WTC11 (cell line): ENCODE measurements around the gene PREX1. TPM values are rescaled to one million over a fixed set of nuclear protein-coding genes. Genes with fewer than 3 reads are reported as not detected.

ENCODE experiments used
- ATAC-seq: fragments of 200-7000 bp; cut with Tn5 transposase; 2 replicates; pipeline ENCODE4 v1.10.0; 2021; ENCODE audit warnings: mild to moderate bottlenecking, moderate library complexity
- CTCF ChIA-PET: fragments of 300-600 bp; sonication (Branson Sonifier 250); formaldehyde crosslinking; loops from one replicate; lab custom pipeline; 2021; ENCODE audit warnings: antibody characterized with exemption; lab: Charles Lee
- POLR2A ChIA-PET: fragments of 350-600 bp; sonication (Branson Sonifier 250); formaldehyde crosslinking; loops from one replicate; lab custom pipeline; 2021; ENCODE audit warnings: antibody characterized with exemption; lab: Charles Lee
- DNase-seq: peaks from one replicate; pipeline ENCODE4 v3.0.0; 2021; ENCODE audit warnings: low spot score
- H3K27ac Mint-ChIP-seq: 2 replicates; pipeline ENCODE4 v1.8.0; 2021; ENCODE audit warnings: mixed read lengths
- H3K27me3 Mint-ChIP-seq: 2 replicates; pipeline ENCODE4 v1.8.0; 2021; ENCODE audit warnings: low read depth, mild to moderate bottlenecking, moderate library complexity, mixed read lengths
- H3K36me3 Mint-ChIP-seq: 2 replicates; pipeline ENCODE4 v1.8.0; 2021; ENCODE audit warnings: mixed read lengths
- H3K4me1 Mint-ChIP-seq: 2 replicates; pipeline ENCODE4 v1.8.0; 2022; ENCODE audit warnings: mixed read lengths
- H3K4me3 Mint-ChIP-seq: 2 replicates; pipeline ENCODE4 v1.8.0; 2021; ENCODE audit warnings: mild to moderate bottlenecking, moderate library complexity, mixed read lengths
- H3K9me3 Mint-ChIP-seq: 2 replicates; pipeline ENCODE4 v1.8.0; 2021; ENCODE audit warnings: mixed read lengths
- ATF1 ChIP-seq: sonication (generic); formaldehyde crosslinking; IDR thresholded peaks from 2 replicates; pipeline ENCODE4 v1.8.1; 2023; ENCODE audit warnings: mild to moderate bottlenecking, moderate library complexity, missing genetic modification reagents
- CDX4 ChIP-seq: fragments of 250-450 bp; sonication (Bioruptor Pico); IDR thresholded peaks from 2 replicates; pipeline ENCODE4 v1.9.0; 2021; ENCODE audit warnings: moderate library complexity, mild to moderate bottlenecking, inconsistent platforms, borderline replicate concordance
- ELF4 ChIP-seq: sonication (generic); formaldehyde crosslinking; IDR thresholded peaks from 2 replicates; pipeline ENCODE4 v1.8.1; 2022; ENCODE audit warnings: low read depth, mild to moderate bottlenecking, moderate library complexity, missing genetic modification reagents
- EMX1 ChIP-seq: fragments of 250-450 bp; sonication (Bioruptor Pico); IDR thresholded peaks from 2 replicates; pipeline ENCODE4 v1.8.0; 2021; ENCODE audit warnings: mild to moderate bottlenecking
- ESRRA ChIP-seq: sonication (generic); formaldehyde crosslinking; IDR thresholded peaks from 2 replicates; pipeline ENCODE4 v1.8.1; 2022; ENCODE audit warnings: mild to moderate bottlenecking, missing genetic modification reagents, borderline replicate concordance
- FOXJ3 ChIP-seq: sonication (generic); formaldehyde crosslinking; IDR thresholded peaks from 2 replicates; pipeline ENCODE4 v1.9.0; 2021; ENCODE audit warnings: missing genetic modification reagents, mild to moderate bottlenecking, borderline replicate concordance
- GABPB1 ChIP-seq: sonication (generic); formaldehyde crosslinking; IDR thresholded peaks from 2 replicates; pipeline ENCODE4 v1.8.1; 2023; ENCODE audit warnings: mild to moderate bottlenecking, missing genetic modification reagents
- GRHL2 ChIP-seq: fragments of 250-450 bp; sonication (Bioruptor Pico); IDR thresholded peaks from 2 replicates; pipeline ENCODE4 v1.8.0; 2022; ENCODE audit warnings: mild to moderate bottlenecking, moderate library complexity; ENCODE audit not compliant: insufficient replicate concordance, severe bottlenecking
- NFATC4 ChIP-seq: fragments of 250-450 bp; sonication (Bioruptor Pico); IDR thresholded peaks from 2 replicates; pipeline ENCODE4 v1.9.0; 2021; ENCODE audit warnings: mild to moderate bottlenecking
- RELA ChIP-seq: sonication (generic); formaldehyde crosslinking; IDR thresholded peaks from 2 replicates; pipeline ENCODE4 v1.8.1; 2022; ENCODE audit warnings: missing genetic modification reagents, mild to moderate bottlenecking, borderline replicate concordance
- SMAD3 ChIP-seq: sonication (generic); formaldehyde crosslinking; IDR thresholded peaks from 2 replicates; pipeline ENCODE4 v1.8.0; 2022; ENCODE audit warnings: missing genetic modification reagents, mild to moderate bottlenecking, borderline replicate concordance
- SMAD4 ChIP-seq: sonication (generic); formaldehyde crosslinking; IDR thresholded peaks from 2 replicates; pipeline ENCODE4 v1.8.0; 2022; ENCODE audit warnings: mild to moderate bottlenecking, missing genetic modification reagents
- TEAD4 ChIP-seq: sonication (generic); formaldehyde crosslinking; IDR thresholded peaks from 2 replicates; pipeline ENCODE4 v1.8.0; 2022; ENCODE audit warnings: mild to moderate bottlenecking, missing genetic modification reagents
- ZBTB21 ChIP-seq: sonication (generic); formaldehyde crosslinking; IDR thresholded peaks from 2 replicates; pipeline ENCODE4 v1.8.1; 2023; ENCODE audit warnings: mild to moderate bottlenecking, missing genetic modification reagents, borderline replicate concordance
- ZNF232 ChIP-seq: sonication (generic); formaldehyde crosslinking; IDR thresholded peaks from 2 replicates; pipeline ENCODE4 v1.8.0; 2022; ENCODE audit warnings: mild to moderate bottlenecking, missing genetic modification reagents
- ZNF281 ChIP-seq: sonication (generic); formaldehyde crosslinking; IDR thresholded peaks from 2 replicates; pipeline ENCODE4 v1.8.0; 2023; ENCODE audit warnings: mild to moderate bottlenecking, missing genetic modification reagents
- ZNF423 ChIP-seq: fragments of 250-450 bp; sonication (Bioruptor Pico); IDR thresholded peaks from 2 replicates; pipeline ENCODE4 v2.1.2; 2022; ENCODE audit warnings: mild to moderate bottlenecking, moderate library complexity
- ZNF425 ChIP-seq: fragments of 250-450 bp; sonication (Bioruptor Pico); conservative IDR thresholded peaks from 2 replicates; pipeline ENCODE4 v1.9.0; 2021; ENCODE audit warnings: mild to moderate bottlenecking
- ZNF671 ChIP-seq: fragments of 250-450 bp; sonication (Bioruptor Pico); IDR thresholded peaks from 2 replicates; pipeline ENCODE4 v1.8.0; 2021; ENCODE audit warnings: mild to moderate bottlenecking
- total RNA-seq: library from RNA; stranded (reverse); gene quantifications from 3 replicates; pipeline ENCODE4 v1.2.3, GENCODE V29; 2021

Gene PREX1
- total RNA-seq, 1 experiment from 2014 or later, result 17.3 TPM

GRCh38 chr20:48723308-48724264, 104.2 kb downstream of the PREX1 start:
- peaks cover 6% of the 10 kb centered on the region for H3K9me3 Mint-ChIP-seq
- H3K36me3 Mint-ChIP-seq, result peaks cover 9% of the 10 kb centered on the region
- POLR2A ChIA-PET, result no interaction called here
- H3K27me3 Mint-ChIP-seq, result no peaks in the 10 kb centered on the region; the same call in 1 of the 2 replicates
- 0 out of 2 replicates have a peak, but pooled peaks have one; percentile 8 for TF ChIP-seq ZNF423
- TF ChIP-seq GABPB1 (CRISPR knock-in tag), result 0 out of 2 replicates have a peak, but pooled peaks have one; percentile 14
- no peak for TF ChIP-seq ZNF425
- TF ChIP-seq, all 79 proteins: peak for 2
- CTCF ChIA-PET, result interaction anchor here (0.8 to 2.2 kb wide), 3 partner anchors 25 to 66 kb away, joined by 3 to 8 read pairs (median 6); no protein-coding TSS in a partner anchor
- no peak for DNase-seq
- ATAC-seq, result 0 out of 2 replicates have a peak, but pooled peaks have one; percentile 20
- Mint-ChIP-seq H3K27ac (no peak overlapping the region; the same call in 1 of the 2 replicates), H3K4me3 (no peak overlapping the region), H3K4me1 (peaks cover 12% of the 10 kb centered on the region)

- no peak overlapping the region for H3K4me3 Mint-ChIP-seq
- TF ChIP-seq ZNF232 (CRISPR knock-in tag) (no peak), CDX4 (CRISPR knock-in tag) (no peak), ESRRA (CRISPR knock-in tag) (no peak)
- ChIA-PET CTCF (interaction anchor here (0.8 to 1.1 kb wide), 2 partner anchors 24 to 66 kb away, joined by 3 to 6 read pairs; no protein-coding TSS in a partner anchor), POLR2A (no interaction called here)
- no peaks in the 10 kb centered on the region; the same call in 1 of the 2 replicates for H3K27me3 Mint-ChIP-seq
- peaks cover 9% of the 10 kb centered on the region for H3K36me3 Mint-ChIP-seq
- H3K27ac Mint-ChIP-seq, result no peak overlapping the region
- H3K9me3 Mint-ChIP-seq, result peaks cover 6% of the 10 kb centered on the region
- ATAC-seq (no peak), DNase-seq (no peak)
- peaks cover 12% of the 10 kb centered on the region for H3K4me1 Mint-ChIP-seq
These were observed 105.0 kb downstream of the PREX1 start for GRCh38 chr20:48722737-48723191.

- Mint-ChIP-seq H3K9me3 (peaks cover 6% of the 10 kb centered on the region), H3K27ac (no peak overlapping the region; the same call in 1 of the 2 replicates), H3K4me1 (peaks cover 12% of the 10 kb centered on the region), H3K27me3 (no peaks in the 10 kb centered on the region), H3K4me3 (no peak overlapping the region), H3K36me3 (peaks cover 9% of the 10 kb centered on the region)
- ChIA-PET POLR2A (no interaction called here), CTCF (interaction anchor here (0.8 to 1.1 kb wide), 2 partner anchors 24 to 65 kb away, joined by 3 to 6 read pairs; no protein-coding TSS in a partner anchor)
- ATAC-seq, result no peak
- no peak for TF ChIP-seq EMX1
- TF ChIP-seq ATF1 (CRISPR knock-in tag), result no peak
- TF ChIP-seq GABPB1 (CRISPR knock-in tag), result no peak
- no peak for TF ChIP-seq ZNF671 (CRISPR knock-in tag)
- TF ChIP-seq SMAD3 (CRISPR knock-in tag), result no peak
- TF ChIP-seq ZNF281, result no peak
- no peak for TF ChIP-seq FOXJ3 (CRISPR knock-in tag)
- no peak for TF ChIP-seq ZBTB21 (CRISPR knock-in tag)
- no peak for TF ChIP-seq ZNF232 (CRISPR knock-in tag)
- no peak for TF ChIP-seq RELA (CRISPR knock-in tag)
- no peak for TF ChIP-seq SMAD4 (CRISPR knock-in tag)
- no peak for TF ChIP-seq GRHL2 (CRISPR knock-in tag)
- no peak for TF ChIP-seq TEAD4 (CRISPR knock-in tag)
- TF ChIP-seq ELF4 (CRISPR knock-in tag), result no peak
- no peak for TF ChIP-seq NFATC4 (CRISPR knock-in tag)
- no peak for DNase-seq
These were observed 105.6 kb downstream of the PREX1 start for GRCh38 chr20:48722002-48722731.
